SK-N-SH (cell line): ENCODE results near the gene NUAK1. TPM values are rescaled to one million over a fixed set of nuclear protein-coding genes. Genes with fewer than 3 reads are reported as not detected.

Experiments
- CTCF ChIA-PET: fragments of 300-600, 350-600 bp; formaldehyde crosslinking; extraction: SDS; loops from one replicate; lab custom pipeline; 2021; lab: Yijun Ruan, JAX
- POLR2A ChIA-PET: fragments of 350-600 bp; sonication (Branson Sonifier 250); formaldehyde crosslinking; extraction: SDS; loops from one replicate; lab custom pipeline; 2020; ENCODE audit warnings: antibody characterized with exemption, inconsistent platforms; lab: Yijun Ruan, JAX
- DNase-seq: peaks from one replicate; pipeline ENCODE4 v3.0.0; 2012
- H2AFZ ChIP-seq: fragments of 200-600 bp; sonication (generic); 2 replicates; pipeline ENCODE4 v1.8.1; 2016; ENCODE audit warnings: antibody characterized with exemption, mild to moderate bottlenecking, low read depth
- H3F3A ChIP-seq: fragments of 200-600 bp; sonication (generic); replicated peaks from 2 replicates; pipeline ENCODE3; 2016; ENCODE audit warnings: antibody characterized with exemption, mild to moderate bottlenecking; ENCODE audit not compliant: insufficient read depth
- H3K27ac ChIP-seq, 2 experiments: fragments of 200-500 bp in 1 of 2; fragments of 200-600 bp in 1 of 2; sonication (Bioruptor generic) in 1 of 2; sonication (generic), shearing (Covaris generic) in 1 of 2; 2 replicates each; pipeline versions ENCODE4 v1.5.1 to v1.6.1; 2014 to 2016; ENCODE audit warnings: low read depth in 2 of 2, inconsistent platforms in 1 of 2, low read length in 1 of 2, mild to moderate bottlenecking in 1 of 2, mixed read lengths in 1 of 2
- H3K27me3 ChIP-seq: fragments of 200-600 bp; sonication (generic), shearing (Covaris generic); 2 replicates; pipeline ENCODE4 v1.6.1; 2016; ENCODE audit warnings: mixed run types; ENCODE audit not compliant: insufficient read depth
- H3K36me3 ChIP-seq, 2 experiments: fragments of 200-500 bp in 1 of 2; fragments of 200-600 bp in 1 of 2; sonication (Bioruptor generic) in 1 of 2; sonication (generic) in 1 of 2; replicated peaks in 1 of 2; 2 replicates each; pipeline versions ENCODE3 to v1.5.1; 2014 to 2016; ENCODE audit warnings: low read length in 1 of 2, mild to moderate bottlenecking in 1 of 2; ENCODE audit not compliant: insufficient read depth in 2 of 2, control insufficient read depth in 1 of 2
- H3K4me1 ChIP-seq, 2 experiments: fragments of 200-500 bp in 1 of 2; fragments of 200-600 bp in 1 of 2; sonication (Bioruptor generic) in 1 of 2; sonication (generic), shearing (Covaris generic) in 1 of 2; 2 replicates each; pipeline versions ENCODE4 v1.5.1 to v1.6.1; 2014 to 2016; ENCODE audit warnings: low read depth in 1 of 2, low read length in 1 of 2, mixed run types in 1 of 2; ENCODE audit not compliant: insufficient read depth in 2 of 2, control insufficient read depth in 1 of 2
- H3K4me2 ChIP-seq: fragments of 200-600 bp; sonication (generic), shearing (Covaris generic); 2 replicates; pipeline ENCODE4 v1.6.1; 2017; ENCODE audit warnings: mixed run types
- H3K4me3 ChIP-seq, 2 experiments: fragments of 200-500 bp in 1 of 2; fragments of 200-600 bp in 1 of 2; sonication (Bioruptor generic) in 1 of 2; sonication (generic), shearing (Covaris generic) in 1 of 2; 2 replicates each; pipeline versions ENCODE4 v1.5.1 to v1.8.1; 2014 to 2016; ENCODE audit warnings: low read depth in 2 of 2, inconsistent platforms in 1 of 2, low read length in 1 of 2, mild to moderate bottlenecking in 1 of 2, mixed read lengths in 1 of 2, moderate library complexity in 1 of 2
- H3K79me2 ChIP-seq: fragments of 200-600 bp; sonication (generic); 2 replicates; pipeline ENCODE4 v1.8.1; 2017; ENCODE audit warnings: mild to moderate bottlenecking; ENCODE audit not compliant: insufficient read depth
- H3K9ac ChIP-seq: fragments of 200-600 bp; sonication (generic); 2 replicates; pipeline ENCODE4 v1.6.1; 2017; ENCODE audit warnings: mixed run types
- H3K9me2 ChIP-seq: fragments of 200-600 bp; sonication (generic); 2 replicates; pipeline ENCODE4 v1.6.1; 2017; ENCODE audit warnings: mixed run types
- H3K9me3 ChIP-seq: fragments of 200-600 bp; sonication (generic); 2 replicates; pipeline ENCODE4 v1.6.1; 2017; ENCODE audit warnings: mixed run types, mild to moderate bottlenecking, moderate library complexity
- H4K20me1 ChIP-seq: fragments of 200-600 bp; sonication (generic); 2 replicates; pipeline ENCODE4 v1.6.1; 2017; ENCODE audit warnings: mild to moderate bottlenecking, mixed run types; ENCODE audit not compliant: insufficient read depth
- EZH2phosphoT487 ChIP-seq: fragments of 200-600 bp; sonication (generic); IDR thresholded peaks from 2 replicates; pipeline ENCODE4 v1.6.1; 2017; ENCODE audit warnings: low read depth, mixed run types, mild to moderate bottlenecking, antibody characterized with exemption, moderate library complexity, borderline replicate concordance
- FOXJ3 ChIP-seq: sonication (generic); formaldehyde crosslinking; IDR thresholded peaks from 2 replicates; pipeline ENCODE4 v1.5.1; 2020; ENCODE audit warnings: mild to moderate bottlenecking, missing genetic modification reagents
- GATA2 ChIP-seq: sonication (generic); formaldehyde crosslinking; IDR thresholded peaks from 2 replicates; pipeline ENCODE4 v1.5.0; 2020; ENCODE audit warnings: mild to moderate bottlenecking, missing genetic modification reagents
- JUND ChIP-seq: IDR thresholded peaks from 2 replicates; pipeline ENCODE4 v1.4.0; 2012
- MEF2A ChIP-seq: IDR thresholded peaks from 2 replicates; pipeline ENCODE4 v1.4.0; 2012; ENCODE audit warnings: low read depth, borderline replicate concordance
- NFIC ChIP-seq: IDR thresholded peaks from 2 replicates; pipeline ENCODE4 v1.4.0; 2012; ENCODE audit warnings: borderline replicate concordance
- NRF1 ChIP-seq: IDR thresholded peaks from 2 replicates; pipeline ENCODE4 v1.6.1; 2012; ENCODE audit warnings: low read depth, mild to moderate bottlenecking, low read length
- RCOR1 ChIP-seq: fragments of 150-350 bp; IDR thresholded peaks from 2 replicates; pipeline ENCODE4 v1.6.1; 2017; ENCODE audit warnings: antibody characterized with exemption, low read length
- RFX5 ChIP-seq: IDR thresholded peaks from 2 replicates; pipeline ENCODE4 v1.6.1; 2012; ENCODE audit warnings: mild to moderate bottlenecking, improper control_type of control experiment, low read length
- SIN3A ChIP-seq: IDR thresholded peaks from 2 replicates; pipeline ENCODE4 v1.6.1; 2012; ENCODE audit warnings: low read depth, mild to moderate bottlenecking, low read length, moderate library complexity, borderline replicate concordance
- TAF1 ChIP-seq: IDR thresholded peaks from 2 replicates; pipeline ENCODE4 v1.6.1; 2012; ENCODE audit warnings: low read depth, mild to moderate bottlenecking, low read length, moderate library complexity, borderline replicate concordance
- TCF12 ChIP-seq: IDR thresholded peaks from 2 replicates; pipeline ENCODE4 v1.4.0; 2012
- WGBS: methylation state at CpG from one replicate; pipeline ENCODE4 v1.1.6; 2017; ENCODE audit warnings: low lambda C conversion rate; 5-methylcytosine and 5-hydroxymethylcytosine counted together
- polyA plus RNA-seq, 3 experiments: library from polyadenylated mRNA; depleted of rRNA; stranded (reverse); fragments of >200 nt; gene quantifications; 2 replicates each; pipeline ENCODE4 v1.2.3, GENCODE V29; 2012
- TF ChIP-seq, protein P1 (sequence below): IDR thresholded peaks from 2 replicates; pipeline ENCODE4 v1.4.0; 2012; ENCODE audit warnings: low read depth, borderline replicate concordance
- TF ChIP-seq, protein P2 (sequence below): fragments of 150-350 bp; IDR thresholded peaks from 2 replicates; pipeline ENCODE4 v1.6.1; 2016; ENCODE audit warnings: mild to moderate bottlenecking, low read depth, low read length
- TF ChIP-seq, protein P3 (sequence below): IDR thresholded peaks from 2 replicates; pipeline ENCODE4 v1.4.0; 2012; ENCODE audit warnings: low read depth, borderline replicate concordance
- TF ChIP-seq, protein P4 (sequence below): fragments of 200-600 bp; sonication (generic); IDR thresholded peaks from 2 replicates; pipeline ENCODE4 v1.6.1; 2017; ENCODE audit warnings: antibody characterized with exemption, mild to moderate bottlenecking, moderate library complexity

Gene NUAK1
- polyA plus RNA-seq, 1 of the 3 experiments (the other 2 are of a cell fraction), result 8.1 TPM

DNA sequence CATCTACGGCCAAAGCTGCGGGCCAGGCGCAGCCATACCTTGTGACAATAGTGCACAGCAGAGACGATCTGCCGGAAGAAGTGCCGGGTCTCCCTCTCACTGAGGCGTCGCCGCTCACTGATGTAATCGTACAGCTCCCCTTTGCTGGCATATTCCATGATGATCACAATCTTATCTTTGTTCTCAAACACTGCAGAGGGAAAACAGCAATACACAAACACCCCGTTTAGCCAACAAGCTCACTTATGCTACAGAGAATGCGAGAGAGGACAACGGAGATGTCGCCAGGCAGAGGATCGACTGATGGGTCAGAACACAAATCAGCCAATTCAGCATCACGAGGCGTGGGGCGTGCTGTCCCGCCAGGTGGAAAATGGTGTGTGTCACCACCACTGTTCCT, 52.1 kb downstream of the NUAK1 start:
- POLR2A ChIA-PET, result no interaction called here
- no peaks in the 10 kb centered on the region for H3K9me3 ChIP-seq
- TF ChIP-seq RCOR1 (no peak), JUND (no peak), EZH2phosphoT487 (no peak), MEF2A (no peak), NRF1 (no peak)
- TF ChIP-seq, protein P1, sequence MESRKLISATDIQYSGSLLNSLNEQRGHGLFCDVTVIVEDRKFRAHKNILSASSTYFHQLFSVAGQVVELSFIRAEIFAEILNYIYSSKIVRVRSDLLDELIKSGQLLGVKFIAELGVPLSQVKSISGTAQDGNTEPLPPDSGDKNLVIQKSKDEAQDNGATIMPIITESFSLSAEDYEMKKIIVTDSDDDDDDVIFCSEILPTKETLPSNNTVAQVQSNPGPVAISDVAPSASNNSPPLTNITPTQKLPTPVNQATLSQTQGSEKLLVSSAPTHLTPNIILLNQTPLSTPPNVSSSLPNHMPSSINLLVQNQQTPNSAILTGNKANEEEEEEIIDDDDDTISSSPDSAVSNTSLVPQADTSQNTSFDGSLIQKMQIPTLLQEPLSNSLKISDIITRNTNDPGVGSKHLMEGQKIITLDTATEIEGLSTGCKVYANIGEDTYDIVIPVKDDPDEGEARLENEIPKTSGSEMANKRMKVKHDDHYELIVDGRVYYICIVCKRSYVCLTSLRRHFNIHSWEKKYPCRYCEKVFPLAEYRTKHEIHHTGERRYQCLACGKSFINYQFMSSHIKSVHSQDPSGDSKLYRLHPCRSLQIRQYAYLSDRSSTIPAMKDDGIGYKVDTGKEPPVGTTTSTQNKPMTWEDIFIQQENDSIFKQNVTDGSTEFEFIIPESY, result no peak
- 95% methylated on average over 19 of the region's 19 CpGs for WGBS
- no peak overlapping the region for H3K9ac ChIP-seq
- H3K27ac ChIP-seq, result no peak overlapping the region; a peak in 1 of 4 replicates
- no peak overlapping the region for H2AFZ ChIP-seq
- H3F3A ChIP-seq, result peaks cover 45% of the 10 kb centered on the region
- peaks cover 78% of the 10 kb centered on the region for H3K79me2 ChIP-seq
- no peaks in the 10 kb centered on the region for H3K27me3 ChIP-seq
- H3K4me1 ChIP-seq, result peaks cover 3 to 38% of the 10 kb centered on the region in 2 experiments; a peak in 3 of 4 replicates
- H4K20me1 ChIP-seq, result no peaks in the 10 kb centered on the region; the same call in 1 of the 2 replicates
- CTCF ChIA-PET, result interaction anchor here (0.6 to 0.8 kb wide), 2 partner anchors 12 to 371 kb away, joined by 3 read pairs; no protein-coding TSS in a partner anchor
- no peak overlapping the region for H3K4me3 ChIP-seq
- no peak for DNase-seq
- H3K36me3 ChIP-seq, result peaks cover 13 to 15% of the 10 kb centered on the region in 2 experiments
- H3K4me2 ChIP-seq, result no peak overlapping the region
- no peaks in the 10 kb centered on the region for H3K9me2 ChIP-seq

DNA sequence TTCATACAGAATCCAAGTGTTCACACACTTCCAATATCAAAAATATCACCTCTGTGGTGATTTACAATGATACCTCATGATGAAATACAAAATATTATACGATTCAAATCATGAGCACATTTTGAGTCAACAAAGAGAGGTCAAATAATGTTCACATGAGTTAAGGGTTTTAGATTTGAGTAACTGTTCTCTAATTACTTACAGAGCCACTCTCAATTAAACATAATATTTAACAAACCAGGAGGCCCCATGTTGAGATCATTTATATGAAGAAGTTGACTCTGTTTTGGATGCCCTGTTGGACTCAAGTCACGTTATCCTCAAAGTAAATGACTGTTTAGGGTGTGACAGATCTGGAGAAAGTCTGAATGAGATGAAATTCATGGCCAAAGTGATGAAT, 53.5 kb downstream of the NUAK1 start:
- H3F3A ChIP-seq, result peaks cover 36% of the 10 kb centered on the region
- 63% methylated on average over 2 of the region's 2 CpGs for WGBS
- no peaks in the 10 kb centered on the region for H3K27me3 ChIP-seq
- no peak for DNase-seq
- no peaks in the 10 kb centered on the region for H3K9me2 ChIP-seq
- H2AFZ ChIP-seq, result no peak overlapping the region
- TF ChIP-seq NFIC, result no peak
- TF ChIP-seq SIN3A, result no peak
- TF ChIP-seq RCOR1, result no peak
- peak overlapping the region; percentile 71; the same call in 1 of the 2 replicates for H3K9ac ChIP-seq
- peaks cover 85% of the 10 kb centered on the region for H3K79me2 ChIP-seq
- H3K4me3 ChIP-seq, result no peak overlapping the region
- peak overlapping the region; percentile 36 to 96; a peak in 3 of 4 replicates for H3K27ac ChIP-seq
- ChIA-PET CTCF (no interaction called here), POLR2A (no interaction called here)
- H3K36me3 ChIP-seq, result peaks cover 13 to 15% of the 10 kb centered on the region in 2 experiments
- H4K20me1 ChIP-seq, result no peaks in the 10 kb centered on the region
- H3K9me3 ChIP-seq, result no peaks in the 10 kb centered on the region
- H3K4me2 ChIP-seq, result peak overlapping the region; percentile 72; the same call in 1 of the 2 replicates
- H3K4me1 ChIP-seq, result peaks cover 3 to 26% of the 10 kb centered on the region in 2 experiments; a peak in 3 of 4 replicates

DNA sequence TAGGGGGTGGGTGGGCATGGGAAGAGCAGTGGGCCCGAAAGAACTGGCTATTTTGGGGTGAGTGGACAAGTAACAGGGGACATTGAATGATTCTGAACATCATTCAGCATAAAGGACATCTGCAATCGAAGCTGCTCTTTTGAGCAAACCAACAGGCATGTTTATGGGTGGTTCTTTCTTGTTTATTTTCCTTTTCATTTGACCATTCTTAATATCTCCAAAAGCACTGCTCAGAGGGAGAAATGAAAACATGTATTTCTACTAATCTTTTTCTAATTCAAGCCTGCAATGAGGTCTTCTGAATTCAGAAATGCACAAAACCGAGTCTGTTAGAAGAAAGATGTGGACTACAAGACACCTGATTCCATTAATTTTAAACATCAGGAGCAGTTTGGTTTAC, 54.0 kb downstream of the NUAK1 start:
- DNase-seq, result no peak
- peaks cover 36% of the 10 kb centered on the region for H3F3A ChIP-seq
- H2AFZ ChIP-seq, result no peak overlapping the region
- H3K4me3 ChIP-seq, result no peak overlapping the region
- no peaks in the 10 kb centered on the region for H3K27me3 ChIP-seq
- H4K20me1 ChIP-seq, result no peaks in the 10 kb centered on the region
- H3K27ac ChIP-seq, result peak overlapping the region; percentile 64 to 96; a peak in 3 of 4 replicates
- H3K9me2 ChIP-seq, result no peaks in the 10 kb centered on the region
- no peaks in the 10 kb centered on the region for H3K9me3 ChIP-seq
- CTCF ChIA-PET, result no interaction called here
- H3K4me1 ChIP-seq, result peaks cover 3 to 23% of the 10 kb centered on the region in 2 experiments; a peak in 3 of 4 replicates
- WGBS, result 61% methylated on average over 3 of the region's 3 CpGs
- H3K79me2 ChIP-seq, result peaks cover 85% of the 10 kb centered on the region
- H3K36me3 ChIP-seq, result peaks cover 13 to 15% of the 10 kb centered on the region in 2 experiments
- H3K4me2 ChIP-seq, result peak overlapping the region; percentile 72; the same call in 1 of the 2 replicates
- POLR2A ChIA-PET, result no interaction called here
- peak overlapping the region; percentile 71; the same call in 1 of the 2 replicates for H3K9ac ChIP-seq
- TF ChIP-seq TCF12, result no peak
- TF ChIP-seq TAF1, result no peak
- TF ChIP-seq, protein P2, sequence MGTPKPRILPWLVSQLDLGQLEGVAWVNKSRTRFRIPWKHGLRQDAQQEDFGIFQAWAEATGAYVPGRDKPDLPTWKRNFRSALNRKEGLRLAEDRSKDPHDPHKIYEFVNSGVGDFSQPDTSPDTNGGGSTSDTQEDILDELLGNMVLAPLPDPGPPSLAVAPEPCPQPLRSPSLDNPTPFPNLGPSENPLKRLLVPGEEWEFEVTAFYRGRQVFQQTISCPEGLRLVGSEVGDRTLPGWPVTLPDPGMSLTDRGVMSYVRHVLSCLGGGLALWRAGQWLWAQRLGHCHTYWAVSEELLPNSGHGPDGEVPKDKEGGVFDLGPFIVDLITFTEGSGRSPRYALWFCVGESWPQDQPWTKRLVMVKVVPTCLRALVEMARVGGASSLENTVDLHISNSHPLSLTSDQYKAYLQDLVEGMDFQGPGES, result no peak
- TF ChIP-seq, protein P3, sequence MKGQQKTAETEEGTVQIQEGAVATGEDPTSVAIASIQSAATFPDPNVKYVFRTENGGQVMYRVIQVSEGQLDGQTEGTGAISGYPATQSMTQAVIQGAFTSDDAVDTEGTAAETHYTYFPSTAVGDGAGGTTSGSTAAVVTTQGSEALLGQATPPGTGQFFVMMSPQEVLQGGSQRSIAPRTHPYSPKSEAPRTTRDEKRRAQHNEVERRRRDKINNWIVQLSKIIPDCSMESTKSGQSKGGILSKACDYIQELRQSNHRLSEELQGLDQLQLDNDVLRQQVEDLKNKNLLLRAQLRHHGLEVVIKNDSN, result no peak
- TF ChIP-seq EZH2phosphoT487, result no peak
- TF ChIP-seq SIN3A, result no peak
- TF ChIP-seq, protein P4, sequence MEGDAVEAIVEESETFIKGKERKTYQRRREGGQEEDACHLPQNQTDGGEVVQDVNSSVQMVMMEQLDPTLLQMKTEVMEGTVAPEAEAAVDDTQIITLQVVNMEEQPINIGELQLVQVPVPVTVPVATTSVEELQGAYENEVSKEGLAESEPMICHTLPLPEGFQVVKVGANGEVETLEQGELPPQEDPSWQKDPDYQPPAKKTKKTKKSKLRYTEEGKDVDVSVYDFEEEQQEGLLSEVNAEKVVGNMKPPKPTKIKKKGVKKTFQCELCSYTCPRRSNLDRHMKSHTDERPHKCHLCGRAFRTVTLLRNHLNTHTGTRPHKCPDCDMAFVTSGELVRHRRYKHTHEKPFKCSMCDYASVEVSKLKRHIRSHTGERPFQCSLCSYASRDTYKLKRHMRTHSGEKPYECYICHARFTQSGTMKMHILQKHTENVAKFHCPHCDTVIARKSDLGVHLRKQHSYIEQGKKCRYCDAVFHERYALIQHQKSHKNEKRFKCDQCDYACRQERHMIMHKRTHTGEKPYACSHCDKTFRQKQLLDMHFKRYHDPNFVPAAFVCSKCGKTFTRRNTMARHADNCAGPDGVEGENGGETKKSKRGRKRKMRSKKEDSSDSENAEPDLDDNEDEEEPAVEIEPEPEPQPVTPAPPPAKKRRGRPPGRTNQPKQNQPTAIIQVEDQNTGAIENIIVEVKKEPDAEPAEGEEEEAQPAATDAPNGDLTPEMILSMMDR, result no peak
- no peak for TF ChIP-seq GATA2
- no peak for TF ChIP-seq RFX5
- TF ChIP-seq MEF2A, result no peak
- TF ChIP-seq FOXJ3 (CRISPR knock-in tag), result no peak
- TF ChIP-seq JUND, result no peak
